Measurements from ENCODE around the gene CD81.

Gene CD81

DNA sequence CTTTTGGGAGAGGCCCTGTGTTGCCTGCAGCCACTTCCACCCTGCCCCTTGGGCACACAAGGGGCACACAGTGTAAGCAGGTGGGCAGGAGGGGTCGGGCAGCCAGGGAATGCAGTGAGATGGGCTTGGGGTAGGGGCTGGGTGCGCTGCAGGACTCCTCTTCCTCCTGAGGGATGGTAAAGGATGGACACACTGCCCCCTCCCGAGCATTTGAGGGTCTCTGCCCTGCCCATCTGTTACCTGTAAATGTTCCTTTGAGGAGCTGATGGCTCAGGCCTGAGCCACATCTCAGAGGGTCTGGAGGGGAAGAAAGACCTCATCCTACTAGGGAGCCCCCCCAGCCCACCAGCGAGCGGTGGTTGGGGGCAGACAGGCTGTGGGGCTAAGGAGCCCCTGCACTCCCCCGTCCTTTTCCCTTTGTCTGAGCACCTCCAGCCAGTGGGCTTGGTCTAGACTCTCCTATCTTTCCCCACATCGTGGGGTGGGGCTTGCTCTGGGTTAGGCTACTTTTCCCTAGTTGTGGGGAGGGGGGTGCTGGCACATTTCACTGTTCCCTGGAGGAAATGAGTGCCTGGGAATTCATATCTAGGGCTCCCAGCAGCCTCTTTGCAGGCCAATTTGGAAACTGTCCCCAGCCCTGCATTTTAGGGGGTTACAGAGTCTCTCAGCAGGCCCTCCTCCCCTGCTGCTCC, 21.7 kb downstream of the CD81 start:
- ATAC-seq: no peak
- H3K36me3 Mint-ChIP-seq: peaks cover 72% of the 10 kb centered on the region
- peaks cover 28% of the 10 kb centered on the region for H3K4me1 Mint-ChIP-seq
- H3K27ac Mint-ChIP-seq: peak overlapping the region; percentile 95
- DNase-seq (ENCODE audit: low spot score in 2 of 2): no peak
- peak overlapping the region; percentile 85 for H3K4me3 Mint-ChIP-seq
- H3K9me3 Mint-ChIP-seq: no peaks in the 10 kb centered on the region

DNA sequence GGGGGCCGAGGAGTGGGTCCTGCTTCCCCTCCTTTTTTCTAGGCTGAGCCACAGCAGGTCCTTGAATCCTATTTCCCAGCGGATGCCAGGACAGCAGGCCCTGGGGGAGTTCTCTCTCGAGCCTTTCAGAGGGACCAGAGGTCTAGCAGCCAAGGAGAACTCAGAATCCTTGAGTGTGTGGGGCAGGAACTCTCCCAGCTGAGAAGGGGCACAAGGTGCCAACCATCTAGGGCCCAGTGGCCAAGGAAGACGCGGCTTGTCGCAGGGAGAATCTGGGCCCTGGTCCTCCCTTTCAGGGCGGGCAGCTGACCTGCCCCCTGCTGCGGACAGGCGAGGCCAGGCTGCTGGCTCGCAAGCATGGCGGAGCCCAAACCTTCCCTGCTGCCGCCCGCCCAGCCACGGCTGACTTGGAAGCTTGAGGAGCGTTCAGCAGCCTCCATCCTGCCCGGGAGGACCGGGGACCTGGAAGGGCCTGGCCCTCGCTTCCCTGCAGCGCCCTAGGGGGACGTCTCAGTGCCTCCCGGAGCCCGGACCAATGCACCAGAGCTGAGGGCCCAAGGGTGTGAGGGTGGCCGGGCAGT, 22.5 kb downstream of the CD81 start:
- no peaks in the 10 kb centered on the region for H3K9me3 Mint-ChIP-seq
- ATAC-seq (no peak), DNase-seq (ENCODE audit: low spot score in 2 of 2) (no peak)
- peaks cover 32% of the 10 kb centered on the region for H3K4me1 Mint-ChIP-seq
- peaks cover 80% of the 10 kb centered on the region for H3K36me3 Mint-ChIP-seq
- H3K4me3 Mint-ChIP-seq: peak overlapping the region; percentile 85
- H3K27ac Mint-ChIP-seq: peak overlapping the region; percentile 95

DNA sequence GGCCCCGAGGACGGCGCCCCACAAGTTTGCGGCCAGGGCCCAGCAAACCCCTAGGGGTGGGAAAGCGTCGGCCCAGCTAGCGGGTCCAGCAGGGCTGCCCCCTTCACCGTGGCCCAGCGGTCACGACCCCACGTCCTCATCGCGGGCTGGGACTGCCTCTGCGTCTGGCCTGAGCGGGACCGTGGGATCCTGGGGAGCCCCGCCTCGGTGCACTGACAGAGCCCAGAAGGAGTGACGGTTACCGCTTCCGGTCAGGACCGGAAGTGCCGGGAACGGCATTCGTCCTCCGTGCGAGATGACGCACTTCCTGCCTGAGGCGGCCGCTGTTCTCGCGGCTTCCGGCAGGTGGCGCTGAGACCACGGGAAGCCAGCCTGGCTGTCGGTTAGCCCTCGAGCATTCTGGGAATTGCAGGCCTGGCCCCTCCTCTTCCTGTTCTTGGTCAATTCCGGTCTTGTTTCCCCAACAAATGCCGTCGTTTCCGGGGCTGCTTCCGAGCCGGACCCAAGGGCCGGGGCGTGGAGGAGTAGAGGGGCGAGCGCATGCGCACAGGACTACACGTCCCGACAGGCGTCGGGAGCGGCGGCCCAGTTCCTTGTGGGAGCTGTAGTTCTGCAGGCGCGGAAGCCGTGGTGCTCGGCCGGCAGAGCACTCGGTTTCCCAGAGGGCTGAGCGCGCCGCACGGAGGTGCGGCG, 23.1 kb downstream of the CD81 start, which contains the start of gene TSSC4:
TSS of gene TSSC4 (plus strand) at position 682 of the 693 bp plus-strand sequence. CDS start 1,884 bp downstream, outside the sequence.
- H3K4me3 Mint-ChIP-seq: peak within 1 kb of the TSS; percentile 85

DNA sequence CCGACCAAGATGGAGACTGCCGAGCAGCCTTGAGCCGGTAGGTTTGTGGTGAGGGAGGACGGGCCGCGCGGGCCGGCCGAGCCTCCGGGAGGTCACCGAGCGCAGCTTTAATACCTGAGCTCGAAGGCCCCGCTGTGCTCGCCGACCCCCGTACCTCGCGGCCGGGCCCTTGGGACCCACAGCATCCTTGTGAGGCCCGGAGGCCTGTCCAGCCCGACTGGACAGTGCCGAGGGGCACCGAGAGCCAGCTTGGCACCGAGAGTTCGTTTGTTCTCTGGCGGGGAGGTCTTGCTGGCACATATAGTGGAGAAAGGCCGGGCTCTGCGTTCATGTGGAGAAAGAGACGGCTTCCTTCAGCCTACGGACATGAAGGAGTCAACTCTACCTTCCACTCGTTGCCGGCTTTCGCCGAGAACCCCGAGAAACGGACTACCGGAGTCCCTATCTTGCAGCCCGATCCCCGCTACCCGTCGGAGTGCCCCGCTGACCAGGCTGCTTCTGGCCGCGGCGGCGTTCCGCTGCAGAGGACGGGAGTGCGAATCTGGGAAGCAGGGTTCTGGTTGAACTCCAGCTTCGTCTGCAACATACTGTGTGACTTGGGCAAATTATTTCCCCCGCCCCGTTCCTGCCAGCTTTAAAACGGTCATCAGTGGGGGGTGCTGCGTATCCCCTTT, 23.8 kb downstream of the CD81 start:
- peaks cover 80% of the 10 kb centered on the region for H3K36me3 Mint-ChIP-seq
- ATAC-seq: no peak
- H3K4me1 Mint-ChIP-seq: peaks cover 32% of the 10 kb centered on the region
- peak overlapping the region; percentile 95 for H3K27ac Mint-ChIP-seq
- peak overlapping the region; percentile 85 for H3K4me3 Mint-ChIP-seq
- peak in 1 of 2 donors; percentile 74 for DNase-seq (ENCODE audit: low spot score in 2 of 2)
- H3K9me3 Mint-ChIP-seq: no peaks in the 10 kb centered on the region

More for the DNA sequence above, 23.1 kb downstream of the CD81 start, which contains the start of gene TSSC4:
- peak; percentile 87 for ATAC-seq
- H3K27ac Mint-ChIP-seq: peak within 1 kb of the TSS; percentile 95
- DNase-seq (ENCODE audit: low spot score in 2 of 2): peak; percentile 99 to 100
- peaks cover 32% of the 10 kb centered on the region for H3K4me1 Mint-ChIP-seq
- peaks cover 81% of the 10 kb centered on the region for H3K36me3 Mint-ChIP-seq
- no peaks in the 10 kb centered on the region for H3K9me3 Mint-ChIP-seq

DNA sequence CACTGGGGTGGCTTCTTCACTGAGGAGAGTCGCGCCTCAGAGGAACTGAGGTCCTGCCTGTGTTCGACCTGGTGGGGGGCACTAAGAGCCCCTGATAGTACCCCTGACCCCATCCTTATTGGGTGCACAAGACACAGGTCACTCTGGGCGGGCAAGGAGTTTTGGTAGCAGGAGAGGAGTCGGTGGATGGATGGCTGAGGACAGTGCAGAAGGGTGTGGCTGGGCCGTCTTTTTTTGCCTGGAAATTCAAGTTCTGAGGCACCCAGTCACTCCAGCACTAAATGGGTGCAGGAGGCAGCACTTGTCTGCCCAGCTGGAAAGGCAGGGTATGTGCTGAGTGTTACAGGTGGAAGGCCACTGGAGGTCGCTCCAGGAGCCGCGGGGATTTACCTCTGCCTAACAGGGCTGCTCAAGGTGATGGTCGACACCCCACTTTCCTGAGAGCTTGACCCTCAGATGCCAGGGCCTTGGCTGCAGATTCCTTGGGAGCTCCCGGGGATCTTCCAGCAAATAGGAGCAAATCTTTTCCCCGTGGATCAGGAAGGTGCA, 24.4 kb downstream of the CD81 start:
- Mint-ChIP-seq H3K36me3 (peaks cover 74% of the 10 kb centered on the region), H3K27ac (peak overlapping the region; percentile 95), H3K4me3 (peak overlapping the region; percentile 85), H3K9me3 (no peaks in the 10 kb centered on the region), H3K4me1 (peaks cover 32% of the 10 kb centered on the region)
- ATAC-seq: no peak
- DNase-seq (ENCODE audit: low spot score in 2 of 2): no peak

DNA sequence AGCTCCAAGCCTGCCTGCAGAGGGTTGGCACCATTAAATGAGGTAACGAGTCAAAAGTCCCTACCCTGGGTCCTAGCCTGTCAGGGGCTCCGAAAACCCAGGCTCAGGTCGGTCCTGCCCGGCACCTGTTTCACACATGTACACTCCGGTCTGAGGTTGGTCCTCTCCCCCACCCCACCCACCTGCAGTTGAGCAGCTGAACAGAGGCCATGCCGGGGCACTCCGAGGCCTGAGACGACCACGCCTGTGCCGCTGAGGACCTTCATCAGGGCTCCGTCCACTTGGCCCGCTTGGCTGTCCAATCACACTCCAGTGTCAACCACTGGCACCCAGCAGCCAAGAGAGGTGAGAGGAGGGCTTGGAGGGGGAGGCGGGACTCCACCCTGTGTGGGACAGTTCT, 25.0 kb downstream of the CD81 start:
- peak overlapping the region; percentile 61 for H3K27ac Mint-ChIP-seq

DNA sequence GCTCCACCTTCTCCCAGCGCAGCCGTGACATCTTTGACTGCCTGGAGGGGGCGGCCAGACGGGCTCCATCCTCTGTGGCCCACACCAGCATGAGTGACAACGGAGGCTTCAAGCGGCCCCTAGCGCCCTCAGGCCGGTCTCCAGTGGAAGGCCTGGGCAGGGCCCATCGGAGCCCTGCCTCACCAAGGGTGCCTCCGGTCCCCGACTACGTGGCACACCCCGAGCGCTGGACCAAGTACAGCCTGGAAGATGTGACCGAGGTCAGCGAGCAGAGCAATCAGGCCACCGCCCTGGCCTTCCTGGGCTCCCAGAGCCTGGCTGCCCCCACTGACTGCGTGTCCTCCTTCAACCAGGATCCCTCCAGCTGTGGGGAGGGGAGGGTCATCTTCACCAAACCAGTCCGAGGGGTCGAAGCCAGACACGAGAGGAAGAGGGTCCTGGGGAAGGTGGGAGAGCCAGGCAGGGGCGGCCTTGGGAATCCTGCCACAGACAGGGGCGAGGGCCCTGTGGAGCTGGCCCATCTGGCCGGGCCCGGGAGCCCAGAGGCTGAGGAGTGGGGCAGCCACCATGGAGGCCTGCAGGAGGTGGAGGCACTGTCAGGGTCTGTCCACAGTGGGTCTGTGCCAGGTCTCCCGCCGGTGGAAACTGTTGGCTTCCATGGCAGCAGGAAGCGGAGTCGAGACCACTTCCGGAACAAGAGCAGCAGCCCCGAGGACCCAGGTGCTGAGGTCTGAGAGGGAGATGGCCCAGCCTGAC, 26.0 kb downstream of the CD81 start:
- Mint-ChIP-seq H3K9me3 (no peaks in the 10 kb centered on the region), H3K27ac (peak overlapping the region; percentile 61)

More for the DNA sequence above, 25.0 kb downstream of the CD81 start:
- Mint-ChIP-seq H3K4me3 (peak overlapping the region; percentile 85), H3K36me3 (peaks cover 68% of the 10 kb centered on the region), H3K9me3 (no peaks in the 10 kb centered on the region), H3K4me1 (peaks cover 32% of the 10 kb centered on the region)
- no peak for DNase-seq (ENCODE audit: low spot score in 2 of 2)
- ATAC-seq: no peak

DNA sequence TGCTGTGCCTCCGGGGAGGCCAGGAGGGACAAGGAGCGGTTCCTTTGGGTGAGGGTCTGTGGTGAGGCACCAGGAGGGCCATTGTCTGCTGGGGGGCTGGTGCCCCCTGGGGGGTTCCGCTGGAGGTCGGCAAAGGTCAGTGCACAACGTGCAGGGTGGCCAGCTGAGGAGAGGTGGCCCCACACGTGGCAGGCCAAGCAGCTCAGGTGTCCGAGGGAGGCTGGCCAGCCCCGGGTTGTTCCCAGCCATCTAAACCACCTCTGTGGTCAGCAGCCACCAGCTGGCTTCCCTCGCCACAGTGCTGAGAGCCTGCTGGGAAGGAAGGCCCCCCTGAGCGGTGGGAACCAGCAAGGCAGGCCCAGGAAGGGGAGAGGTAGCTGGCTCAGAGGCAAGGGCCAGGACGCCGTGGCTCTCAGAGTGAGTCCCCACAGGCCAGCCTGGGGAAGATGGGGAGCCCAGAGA, 27.7 kb downstream of the CD81 start:
- Mint-ChIP-seq H3K4me3 (no peak overlapping the region), H3K27ac (peak overlapping the region; percentile 78), H3K4me1 (peaks cover 25% of the 10 kb centered on the region), H3K9me3 (no peaks in the 10 kb centered on the region), H3K36me3 (peaks cover 54% of the 10 kb centered on the region)
- no peak for DNase-seq (ENCODE audit: low spot score in 2 of 2)
- no peak for ATAC-seq

More for the DNA sequence above, 26.0 kb downstream of the CD81 start:
- Mint-ChIP-seq H3K4me3 (peak overlapping the region; percentile 85), H3K4me1 (peaks cover 32% of the 10 kb centered on the region), H3K36me3 (peaks cover 64% of the 10 kb centered on the region)
- DNase-seq (ENCODE audit: low spot score in 2 of 2): no peak
- ATAC-seq: no peak

DNA sequence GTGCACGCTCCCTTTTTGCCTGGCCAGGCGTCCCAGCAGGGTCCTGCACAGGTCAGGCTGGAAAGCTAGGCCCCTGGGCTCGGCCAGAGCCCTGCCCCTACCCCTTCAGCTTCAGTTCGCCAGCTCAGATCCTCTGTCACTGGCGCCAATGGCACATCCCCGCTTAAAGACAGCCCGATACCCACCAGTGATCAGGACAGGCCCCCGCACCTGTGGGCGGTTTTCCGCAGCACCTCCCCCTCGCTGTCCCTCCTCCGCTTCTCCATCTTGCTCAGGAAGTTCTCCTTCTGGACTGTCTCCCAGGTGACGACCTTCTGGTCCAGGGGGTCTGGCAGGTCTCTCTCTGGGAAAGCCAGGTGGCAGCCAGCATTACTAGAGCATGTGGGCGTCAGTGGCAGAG, 29.3 kb downstream of the CD81 start:
- no peaks in the 10 kb centered on the region for H3K9me3 Mint-ChIP-seq
- no peak for DNase-seq (ENCODE audit: low spot score in 2 of 2)
- H3K27ac Mint-ChIP-seq: peak overlapping the region; percentile 61
- H3K4me3 Mint-ChIP-seq: no peak overlapping the region
- no peak for ATAC-seq
- H3K36me3 Mint-ChIP-seq: peaks cover 38% of the 10 kb centered on the region
- peaks cover 21% of the 10 kb centered on the region for H3K4me1 Mint-ChIP-seq

DNA sequence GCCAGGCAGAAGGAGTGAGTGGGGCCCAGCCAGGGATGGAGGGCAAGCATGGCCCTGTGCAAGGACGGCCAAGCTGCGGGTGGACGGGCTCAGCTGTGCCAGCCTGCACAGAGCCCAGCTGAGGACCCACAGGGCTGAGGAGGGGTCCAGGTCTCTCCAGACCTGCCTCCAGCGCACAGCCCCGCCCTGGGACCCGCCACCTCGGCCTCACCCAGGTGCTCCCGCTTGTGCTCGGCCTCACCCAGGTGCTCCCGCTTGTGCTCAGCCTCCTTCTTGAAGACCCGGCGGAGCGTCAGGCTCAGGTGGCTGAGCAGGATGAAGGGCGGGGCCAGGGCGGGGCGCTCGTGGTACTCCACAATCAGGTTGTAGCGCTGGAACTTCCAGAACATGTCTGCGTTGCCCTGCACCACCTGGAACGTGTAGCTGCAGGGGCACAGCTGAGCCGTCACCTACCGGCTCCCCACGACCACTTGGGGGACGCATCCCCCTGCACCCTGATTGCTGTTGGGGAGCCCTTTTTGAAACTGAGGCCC, 29.8 kb downstream of the CD81 start:
- peaks cover 33% of the 10 kb centered on the region for H3K36me3 Mint-ChIP-seq
- H3K4me3 Mint-ChIP-seq: no peak overlapping the region
- ATAC-seq: no peak
- H3K9me3 Mint-ChIP-seq: no peaks in the 10 kb centered on the region
- peak overlapping the region; percentile 61 for H3K27ac Mint-ChIP-seq
- DNase-seq (ENCODE audit: low spot score in 2 of 2): no peak
- peaks cover 16% of the 10 kb centered on the region for H3K4me1 Mint-ChIP-seq

DNA sequence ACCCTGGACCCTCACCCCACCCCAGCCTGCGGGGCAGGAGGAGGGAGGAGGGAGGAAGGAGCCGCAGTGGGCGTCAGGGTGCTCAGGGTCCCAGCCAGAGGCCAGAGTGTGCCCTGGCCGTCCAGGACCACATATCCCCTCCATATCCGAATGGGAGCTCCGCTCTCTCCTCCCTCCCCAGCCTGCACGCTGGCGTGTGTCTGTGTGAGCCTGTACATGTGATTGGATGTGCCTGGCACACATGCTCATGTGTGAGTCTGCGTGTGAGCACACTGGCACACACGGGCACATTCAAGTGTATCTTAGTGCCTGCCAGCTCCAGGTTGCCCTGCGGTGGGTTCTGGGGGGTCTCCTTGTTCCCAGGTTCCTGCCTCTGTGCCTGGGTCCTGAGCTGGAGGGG, 31.6 kb downstream of the CD81 start:
- DNase-seq (ENCODE audit: low spot score in 2 of 2) (no peak), ATAC-seq (no peak)
- peaks cover 15% of the 10 kb centered on the region for H3K36me3 Mint-ChIP-seq
- peak overlapping the region; percentile 50 for H3K27ac Mint-ChIP-seq
- H3K9me3 Mint-ChIP-seq: no peaks in the 10 kb centered on the region
- H3K4me1 Mint-ChIP-seq: peaks cover 5% of the 10 kb centered on the region
- H3K4me3 Mint-ChIP-seq: no peak overlapping the region

DNA sequence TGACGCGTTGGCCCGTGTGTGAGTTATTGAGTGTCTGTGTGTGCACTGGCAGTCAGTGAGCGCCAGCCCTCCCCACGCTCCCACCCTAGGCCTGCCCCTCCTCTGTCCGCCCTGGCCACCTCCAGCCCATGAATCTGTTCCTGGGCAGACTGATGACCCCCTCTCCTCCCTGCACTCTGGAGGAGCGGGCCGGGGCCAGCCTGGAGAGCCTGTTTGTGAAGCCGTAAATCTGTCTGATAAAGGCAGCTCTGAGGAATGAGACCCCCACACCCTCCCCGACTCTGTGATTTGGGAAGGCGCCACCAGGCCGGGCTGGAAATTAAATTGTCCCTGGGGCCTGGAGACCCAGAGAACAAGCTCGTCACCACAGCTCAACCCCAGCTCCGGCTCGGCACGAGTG, 32.0 kb downstream of the CD81 start:
- H3K27ac Mint-ChIP-seq: peak overlapping the region; percentile 50
- H3K4me1 Mint-ChIP-seq: peaks cover under 1% of the 10 kb centered on the region
- no peak for DNase-seq (ENCODE audit: low spot score in 2 of 2)
- no peak overlapping the region for H3K4me3 Mint-ChIP-seq
- peaks cover 11% of the 10 kb centered on the region for H3K36me3 Mint-ChIP-seq
- no peak for ATAC-seq
- H3K9me3 Mint-ChIP-seq: no peaks in the 10 kb centered on the region

DNA sequence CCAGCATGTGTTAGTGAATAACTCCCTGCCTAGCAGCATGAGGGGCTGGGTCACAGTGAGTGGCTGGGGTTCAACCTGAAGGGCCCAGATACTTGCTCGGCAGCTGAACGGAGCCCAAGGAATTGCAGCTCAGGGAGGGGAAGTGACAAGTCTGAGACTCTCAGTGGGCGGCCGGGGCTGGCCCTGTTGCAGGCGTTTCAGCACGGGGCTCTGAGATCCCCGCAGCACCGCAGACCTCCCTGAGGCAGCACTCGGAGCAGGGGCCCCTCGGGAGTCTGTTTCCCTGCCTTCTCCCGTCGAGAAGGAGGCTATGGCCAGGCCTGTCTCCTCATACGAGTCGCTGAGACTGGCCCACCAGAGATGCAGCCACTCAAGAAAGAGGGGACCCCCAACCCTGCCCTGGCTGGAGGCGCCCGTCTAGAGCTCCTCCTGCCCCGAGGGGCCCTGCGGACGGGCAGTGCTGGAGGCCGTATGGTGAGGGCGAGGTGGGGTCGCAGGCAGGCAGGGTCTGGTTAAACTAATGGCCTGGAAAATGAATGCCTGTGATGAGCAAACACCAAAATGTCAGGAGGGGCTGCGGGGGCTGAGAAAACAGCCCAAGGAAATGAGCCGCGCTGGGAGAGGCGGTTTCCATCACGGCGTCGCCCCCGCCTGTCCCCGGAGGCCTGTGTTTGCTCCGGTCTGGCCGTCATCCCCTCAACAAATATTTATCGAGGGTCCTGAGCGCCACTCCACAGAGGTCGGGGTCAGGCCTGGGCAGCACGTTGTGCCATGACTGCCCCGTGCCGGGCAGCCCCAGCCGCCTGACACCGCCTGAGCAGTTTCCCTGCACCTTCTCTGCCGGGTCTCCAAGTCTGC, 32.7 kb downstream of the CD81 start:
- Mint-ChIP-seq H3K36me3 (peaks cover 5% of the 10 kb centered on the region), H3K9me3 (no peaks in the 10 kb centered on the region), H3K4me3 (no peak overlapping the region), H3K27ac (no peak overlapping the region), H3K4me1 (no peaks in the 10 kb centered on the region)
- no peak for DNase-seq (ENCODE audit: low spot score in 2 of 2)
- no peak for ATAC-seq

All from stimulated activated effector memory CD8-positive, alpha-beta T cell treated with anti-CD3 and anti-CD28 coated beads, Interleukin-12 subunit alpha, Interleukin-12 subunit beta, amount 100 ng/mL, for 72 hours (primary cell).